AG09319 (cell line): ENCODE data around the gene PMVK.

Experiments
- DNase-seq: peaks from one replicate; pipeline ENCODE4 v3.0.0-alpha.2; 2010; ENCODE audit warnings: low read depth; ENCODE audit errors: extremely low read depth
- CTCF ChIP-seq: IDR thresholded peaks from 2 replicates; pipeline ENCODE4 v1.5.1; 2011; ENCODE audit warnings: low read depth, mild to moderate bottlenecking, inconsistent platforms, low read length, moderate library complexity

PMVK gene

DNA sequence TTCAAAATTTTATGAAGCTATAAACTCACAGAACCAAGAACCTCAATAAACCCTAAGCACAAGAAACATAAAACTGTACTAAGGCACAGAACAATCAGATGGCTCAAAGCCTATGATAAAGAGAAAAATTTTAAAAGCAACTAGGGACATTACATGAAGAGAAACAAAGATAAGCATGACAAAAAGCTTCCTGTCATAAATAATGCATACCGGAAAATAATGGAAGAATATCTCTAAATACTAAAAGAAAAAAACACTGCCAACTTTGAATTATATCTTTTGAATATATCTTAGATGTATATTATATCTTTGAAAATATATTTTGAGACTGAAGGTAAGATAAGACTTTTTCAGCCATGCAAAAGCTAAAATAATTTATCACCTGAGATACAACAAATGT lies 45.1 kb downstream of the PMVK start:
- TF ChIP-seq CTCF: no peak
- DNase-seq: no peak

- no peak for TF ChIP-seq CTCF
- no peak for DNase-seq
These were observed 47.8 kb downstream of the PMVK start for GRCh38 chr1:154888757-154889156.

GRCh38 chr1:154886281-154887015 lies 50.1 kb downstream of the PMVK start:
- DNase-seq: no peak
- TF ChIP-seq CTCF: no peak

DNA sequence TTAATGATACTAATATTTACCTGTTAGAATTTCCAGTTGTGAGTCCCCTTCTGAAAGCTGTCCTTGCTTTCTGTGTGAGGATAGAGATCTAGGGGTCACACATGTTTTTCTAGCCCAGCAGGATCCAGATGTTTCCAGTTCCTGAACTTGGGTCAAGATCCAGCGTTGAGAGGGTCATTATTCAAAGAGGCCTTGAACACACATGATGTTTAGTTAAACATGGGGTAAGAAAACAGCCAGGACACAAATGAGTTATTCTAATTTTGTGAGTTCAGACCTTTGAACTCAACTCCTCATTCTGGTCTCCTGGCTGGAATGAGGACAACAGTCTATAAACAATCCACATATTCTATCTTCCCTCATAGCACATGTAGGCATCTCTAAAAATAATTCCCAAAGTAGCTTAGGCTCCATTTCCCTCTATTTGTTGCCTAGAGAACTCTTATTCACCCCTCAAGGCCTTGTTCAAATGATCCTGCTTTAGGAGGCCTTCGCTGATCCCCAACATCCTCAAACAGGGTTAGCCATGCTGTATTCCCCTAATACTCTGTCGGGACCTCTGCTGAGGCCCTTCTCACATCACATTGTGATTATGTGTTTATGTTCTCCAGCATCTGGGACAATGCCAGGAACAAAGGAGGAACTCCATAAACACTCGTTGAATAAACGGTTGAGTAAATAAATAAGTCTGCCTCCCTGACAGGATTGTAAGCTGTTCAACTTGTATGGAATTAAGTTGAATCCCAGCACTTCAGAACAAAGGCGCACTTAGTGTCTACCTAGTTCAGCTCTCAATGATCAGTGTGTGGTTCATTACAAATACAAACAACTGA lies 51.4 kb downstream of the PMVK start:
- TF ChIP-seq CTCF: no peak
- no peak for DNase-seq

- no peak for TF ChIP-seq CTCF
- no peak for DNase-seq
These were observed 52.3 kb downstream of the PMVK start for GRCh38 chr1:154883919-154884868.

DNA sequence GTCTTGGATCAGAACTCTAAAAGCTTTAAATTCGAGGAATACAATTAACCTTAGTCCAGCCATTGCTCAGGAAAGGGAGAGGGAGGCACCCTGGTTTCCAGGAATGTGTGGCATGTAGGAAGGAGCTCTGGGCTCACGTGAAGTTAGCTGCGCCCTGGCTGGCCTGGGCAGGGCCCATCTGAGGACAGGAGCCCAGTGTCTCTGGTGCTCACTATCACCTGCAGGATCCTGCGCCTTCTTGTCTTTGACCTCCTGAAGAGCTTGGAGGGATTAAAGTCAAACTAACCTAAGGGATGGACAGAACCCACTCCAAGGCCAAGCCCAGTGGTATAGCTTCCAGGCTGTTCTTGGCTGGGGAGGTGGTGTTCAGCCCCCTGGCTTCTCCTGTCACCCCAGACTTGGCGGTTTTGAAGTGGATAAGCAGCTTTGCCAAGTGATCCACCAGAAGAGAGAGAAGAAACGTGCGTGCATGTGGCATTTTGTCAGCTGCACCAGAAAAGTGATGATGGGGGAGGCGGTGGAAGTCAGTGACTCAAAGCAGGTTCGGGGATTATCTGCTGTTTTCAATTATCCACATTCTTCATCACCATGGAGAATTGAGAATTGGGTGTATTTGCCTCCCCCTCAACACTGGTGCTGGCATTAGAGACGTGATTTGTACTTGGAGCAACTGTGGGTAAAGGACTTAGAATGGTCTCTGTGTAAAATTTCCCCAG lies 54.5 kb downstream of the PMVK start:
- DNase-seq: no peak
- no peak for TF ChIP-seq CTCF
